GM18868 (cell line): Measurements from ENCODE around the gene SDCBP2.

Experiments
- ATAC-seq: cut with Tn5 transposase; IDR thresholded peaks from one replicate; pipeline ENCODE4 v1.9.1; 2021; ENCODE audit warnings: mild to moderate bottlenecking, moderate library complexity; ENCODE audit not compliant: unreplicated experiment

Gene SDCBP2

DNA sequence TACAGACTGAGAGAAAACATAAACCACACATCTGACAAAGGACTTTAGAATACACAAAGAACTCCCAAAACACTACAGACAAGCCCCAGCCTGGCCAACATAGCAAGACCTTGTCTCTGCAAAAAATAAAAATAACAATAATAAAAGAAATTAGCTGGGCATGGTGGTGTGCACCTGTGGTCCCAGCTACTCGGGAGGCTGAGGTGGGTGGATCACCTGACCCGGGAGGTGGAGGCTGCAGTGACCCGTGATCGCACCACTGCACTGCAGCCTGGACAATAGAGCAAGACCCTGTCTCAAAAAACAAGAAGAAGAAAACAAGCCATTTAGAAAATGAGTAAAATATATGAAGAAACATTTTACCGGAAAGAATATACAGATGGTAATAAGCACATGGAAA, 13.1 kb downstream of the SDCBP2 start:
- no peak for ATAC-seq

GRCh38 chr20:1313236-1313964, 15.5 kb downstream of the SDCBP2 start:
- ATAC-seq = no peak

DNA sequence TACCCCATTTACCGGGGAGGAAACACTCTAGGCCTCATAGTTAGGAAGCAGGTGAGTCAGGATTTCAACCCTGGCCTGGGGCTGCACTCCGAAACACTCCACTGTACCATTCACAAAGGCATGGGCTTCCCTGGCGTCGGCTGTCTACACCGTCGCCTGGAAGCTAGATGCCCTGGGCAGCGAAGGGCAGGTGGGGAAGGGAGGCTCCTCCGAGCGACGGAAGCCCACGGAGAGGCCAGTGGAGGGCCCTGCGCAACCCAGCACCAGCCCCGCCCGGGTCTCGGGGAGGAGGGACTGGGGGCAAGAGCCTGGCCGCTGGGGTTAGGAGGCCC, 16.1 kb downstream of the SDCBP2 start:
- no peak for ATAC-seq

- no peak for ATAC-seq
Observed at GRCh38 chr20:1312308-1312707, 16.6 kb downstream of the SDCBP2 start.

GRCh38 chr20:1310506-1311190, 18.3 kb downstream of the SDCBP2 start:
- ATAC-seq = no peak

GRCh38 chr20:1310071-1310470, 18.9 kb downstream of the SDCBP2 start:
- no peak for ATAC-seq

- ATAC-seq = no peak
Observed at GRCh38 chr20:1309439-1309847, 19.5 kb downstream of the SDCBP2 start.

GRCh38 chr20:1308702-1309095, 20.2 kb downstream of the SDCBP2 start:
- no peak for ATAC-seq

- ATAC-seq = no peak
Observed at GRCh38 chr20:1308067-1308701, 20.8 kb downstream of the SDCBP2 start.

- ATAC-seq = no peak
Observed at GRCh38 chr20:1307571-1307971, 21.4 kb downstream of the SDCBP2 start.

GRCh38 chr20:1307171-1307570, 21.8 kb downstream of the SDCBP2 start:
- ATAC-seq = no peak

- no peak for ATAC-seq
Observed at GRCh38 chr20:1306316-1307135, 22.4 kb downstream of the SDCBP2 start.

- no peak for ATAC-seq
Observed at GRCh38 chr20:1305712-1306111, 23.2 kb downstream of the SDCBP2 start.

GRCh38 chr20:1304710-1305515, 24.0 kb downstream of the SDCBP2 start:
- ATAC-seq = no peak

DNA sequence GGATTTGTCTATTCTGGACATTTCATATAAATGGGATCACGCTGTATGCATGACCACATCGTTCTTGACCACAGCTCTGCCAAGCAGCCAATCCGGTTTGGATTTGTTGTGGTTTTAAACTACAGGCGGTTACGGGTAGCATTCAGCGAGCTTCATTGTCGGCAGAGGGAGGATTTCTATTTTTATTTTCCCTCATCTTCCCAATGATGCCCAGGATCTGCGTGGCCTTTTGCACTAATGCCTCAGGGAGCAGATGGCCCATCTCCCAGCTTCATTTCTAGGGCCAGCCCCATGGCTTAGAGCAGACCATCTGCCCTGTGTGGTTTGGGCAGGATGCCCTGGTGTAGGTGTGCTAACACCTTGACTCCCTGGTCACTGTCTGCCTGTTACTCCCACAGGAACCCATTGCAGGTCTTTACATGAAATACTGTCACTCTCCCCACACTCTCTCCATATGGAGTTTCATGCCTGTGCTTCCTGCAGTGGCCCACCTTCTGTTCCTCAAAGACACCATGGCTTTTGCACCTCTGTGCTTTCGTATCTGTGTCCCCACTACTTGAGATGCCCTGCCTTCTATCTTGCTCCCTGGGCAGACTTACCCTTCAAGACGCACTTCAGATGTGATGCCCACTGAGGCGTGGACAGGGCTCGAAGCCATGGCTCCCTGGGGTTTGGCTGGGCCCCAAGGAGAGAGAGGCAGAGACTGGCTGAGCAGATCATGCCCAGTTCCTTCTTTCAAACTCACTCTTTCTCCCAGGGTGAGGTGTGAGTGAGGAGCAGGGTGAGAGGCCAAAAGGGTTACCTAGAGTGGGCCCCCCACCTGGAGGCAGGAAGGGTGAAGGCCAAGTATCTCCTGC, 26.0 kb downstream of the SDCBP2 start:
- ATAC-seq = no peak

DNA sequence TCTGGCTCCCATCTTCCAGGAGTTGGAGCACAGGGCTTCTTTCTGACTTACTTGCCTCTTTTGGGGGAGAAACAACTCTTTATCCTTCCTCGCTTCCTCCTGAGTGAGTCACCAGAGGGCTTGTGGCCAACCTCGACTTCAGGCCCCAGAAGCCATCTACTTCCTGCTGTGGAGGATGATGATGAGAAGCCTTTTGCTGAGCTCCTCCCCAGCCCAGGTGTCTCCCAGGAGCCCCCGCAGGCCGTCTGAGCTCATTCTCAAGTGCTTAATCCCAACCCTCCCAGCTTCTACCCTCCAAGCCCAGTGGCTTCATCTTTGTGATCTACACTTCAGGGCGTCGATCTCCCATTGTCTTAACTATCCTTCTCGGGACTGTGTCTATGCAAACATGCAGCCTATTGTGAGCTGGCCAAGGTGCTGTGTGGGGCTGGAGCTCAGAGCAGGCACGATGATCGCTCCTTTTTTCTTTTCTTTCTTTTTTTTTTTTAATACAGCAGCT, 27.9 kb downstream of the SDCBP2 start:
- no peak for ATAC-seq

GRCh38 chr20:1300083-1300840, 28.7 kb downstream of the SDCBP2 start:
- ATAC-seq = no peak

DNA sequence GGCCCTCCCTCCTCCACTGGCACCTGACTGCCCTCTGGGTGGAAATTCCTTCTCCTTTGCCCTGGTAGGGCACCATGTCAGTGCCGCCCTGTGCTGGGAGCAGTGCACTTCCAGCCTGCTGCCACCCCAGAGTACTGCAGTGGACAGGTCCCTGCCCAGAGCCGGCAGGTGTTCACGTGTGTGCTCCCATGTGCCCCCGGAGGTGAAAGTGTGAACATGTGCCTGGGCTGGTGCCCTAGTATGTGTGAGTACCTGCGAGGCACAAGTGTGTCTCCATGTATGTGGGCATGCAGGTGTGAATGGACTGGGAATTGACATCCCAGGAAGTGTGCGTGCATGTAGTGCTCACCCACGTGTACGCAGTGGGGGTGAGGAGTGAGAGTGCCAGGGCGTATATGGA, 29.4 kb downstream of the SDCBP2 start:
- no peak for ATAC-seq
